Kasumi-1 (cell line): ENCODE results near the gene LTO1.
"Not testable (repeated sequence)": the region's sequence is repeated elsewhere in the genome, so short reads cannot be mapped to it uniquely, and the experiment has no call there.

Source experiments
- DNase-seq, 2 experiments: peaks; one replicate each; lab custom pipeline; 2025; lab: John Stamatoyannopoulos, UW

Gene LTO1

GRCh38 chr11:69632900-69633299, 42.3 kb downstream of the LTO1 start:
- no peak for DNase-seq

GRCh38 chr11:69630424-69630823, 44.7 kb downstream of the LTO1 start:
- no peak for DNase-seq

- peak in 1 of 2 experiments; percentile 39 for DNase-seq
Measured at GRCh38 chr11:69630017-69630416, 45.1 kb downstream of the LTO1 start.

DNA sequence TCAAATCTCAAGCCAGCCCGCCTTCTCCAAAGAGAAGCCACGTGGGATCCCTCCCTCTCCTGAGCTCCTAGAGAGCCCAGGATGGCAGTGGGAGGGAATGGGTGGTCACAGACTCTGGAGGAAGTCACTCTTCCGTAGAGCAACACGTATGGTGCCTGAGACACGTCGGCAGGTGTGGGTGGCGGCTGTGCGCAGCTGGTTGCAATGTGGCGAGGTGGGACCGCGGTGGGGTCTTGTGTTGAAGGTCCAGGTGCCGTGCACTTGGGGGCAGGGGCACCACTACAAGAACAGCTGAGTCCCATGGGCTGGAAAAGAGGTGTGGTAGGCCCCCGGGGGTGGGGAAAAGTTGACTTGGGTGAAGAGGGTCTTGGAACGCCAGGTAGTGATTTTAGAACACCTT, 47.6 kb downstream of the LTO1 start:
- no peak for DNase-seq

GRCh38 chr11:69625476-69625875, 49.7 kb downstream of the LTO1 start:
- no peak for DNase-seq

GRCh38 chr11:69624293-69624692, 50.9 kb downstream of the LTO1 start:
- DNase-seq: no peak

DNA sequence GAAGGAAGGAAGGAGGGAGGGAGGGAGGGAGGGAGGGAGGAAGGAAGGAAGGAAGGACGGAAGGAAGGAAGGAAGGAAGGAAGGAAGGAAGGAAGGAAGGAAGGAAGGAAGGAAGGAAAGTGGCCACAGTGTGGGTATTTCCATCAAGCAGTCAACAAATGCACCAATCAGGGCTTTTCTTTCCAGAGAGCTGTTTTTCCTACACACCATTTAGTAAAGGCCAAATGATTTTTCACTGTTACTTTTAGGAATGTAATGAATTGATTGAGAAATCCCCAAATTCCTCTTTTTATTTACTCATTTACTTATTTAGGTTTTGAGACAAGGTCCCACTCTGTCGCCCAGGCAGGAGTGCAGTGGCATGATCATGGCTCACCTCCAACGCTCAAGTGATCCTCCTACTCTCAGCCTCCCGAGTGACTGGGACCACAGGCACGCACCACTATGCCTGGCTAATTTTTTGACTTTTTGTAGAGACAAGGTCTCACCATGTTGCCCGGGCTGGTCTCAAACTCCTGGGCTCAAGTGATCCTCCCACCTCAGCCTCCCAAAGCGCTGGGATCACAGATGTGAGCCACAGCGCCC, 53.0 kb downstream of the LTO1 start:
- not testable (repeated sequence) for DNase-seq

GRCh38 chr11:69620683-69621290, 54.4 kb downstream of the LTO1 start:
- no peak for DNase-seq

DNA sequence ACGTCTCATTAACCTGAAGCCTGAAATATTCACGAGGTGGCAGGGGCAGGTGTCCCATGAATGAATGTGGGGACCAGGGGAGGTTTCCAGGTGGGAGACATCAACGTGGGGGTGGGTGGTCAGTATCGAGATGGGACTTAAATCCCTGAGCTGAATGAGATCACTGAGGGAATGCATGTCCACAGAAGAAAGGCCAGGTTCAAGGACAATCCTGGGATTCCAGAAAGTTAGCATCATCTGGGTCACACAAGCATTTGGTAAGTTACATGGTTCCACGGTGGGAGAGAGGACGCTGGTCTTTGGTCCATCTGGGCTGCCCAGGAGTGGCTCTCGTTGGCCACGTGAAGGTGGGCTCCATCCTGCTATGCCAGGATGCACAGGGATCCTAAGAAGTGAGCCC, 56.9 kb downstream of the LTO1 start:
- no peak for DNase-seq

DNA sequence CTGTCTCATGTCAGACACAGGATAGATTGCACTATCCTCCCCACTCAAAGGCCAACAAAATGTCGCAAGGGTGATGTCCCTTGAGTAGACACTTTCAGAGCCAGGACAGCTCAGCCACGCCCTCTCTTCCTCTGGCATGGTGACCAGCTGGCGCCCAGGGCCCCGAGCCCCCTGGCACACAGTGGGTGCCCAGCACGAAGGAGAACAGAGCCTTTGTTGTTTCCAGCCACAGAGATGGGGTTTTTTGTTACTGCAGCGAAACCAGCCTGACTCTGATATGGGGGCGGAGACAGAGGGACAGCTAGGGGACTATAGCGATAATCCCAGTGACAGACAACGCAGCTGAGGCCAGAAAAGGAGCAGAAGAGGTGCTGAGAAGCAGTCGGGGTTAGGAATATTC, 57.5 kb downstream of the LTO1 start:
- DNase-seq: no peak

DNA sequence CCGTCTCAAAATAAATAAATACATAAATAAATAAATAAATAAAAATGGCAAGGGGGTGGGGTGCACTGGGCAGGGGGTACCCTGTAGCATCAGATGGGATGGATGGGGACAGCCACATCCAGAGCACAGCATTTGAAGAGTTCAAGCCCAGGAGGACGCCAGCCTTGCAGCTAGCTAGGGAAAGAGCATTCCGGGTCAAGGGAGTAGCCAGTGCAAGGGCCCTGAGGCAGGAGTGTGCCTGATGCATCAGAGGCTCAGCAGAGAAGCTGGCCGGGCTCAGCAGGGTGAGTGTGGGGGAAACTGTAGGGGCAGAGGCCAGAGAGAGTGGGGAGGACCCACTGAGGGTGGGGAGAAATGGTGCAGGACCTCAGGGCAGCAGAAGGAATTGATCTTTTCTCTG, 57.9 kb downstream of the LTO1 start:
- DNase-seq: no peak
